ENCODE results near the gene RUNDC3A.

Gene RUNDC3A

DNA sequence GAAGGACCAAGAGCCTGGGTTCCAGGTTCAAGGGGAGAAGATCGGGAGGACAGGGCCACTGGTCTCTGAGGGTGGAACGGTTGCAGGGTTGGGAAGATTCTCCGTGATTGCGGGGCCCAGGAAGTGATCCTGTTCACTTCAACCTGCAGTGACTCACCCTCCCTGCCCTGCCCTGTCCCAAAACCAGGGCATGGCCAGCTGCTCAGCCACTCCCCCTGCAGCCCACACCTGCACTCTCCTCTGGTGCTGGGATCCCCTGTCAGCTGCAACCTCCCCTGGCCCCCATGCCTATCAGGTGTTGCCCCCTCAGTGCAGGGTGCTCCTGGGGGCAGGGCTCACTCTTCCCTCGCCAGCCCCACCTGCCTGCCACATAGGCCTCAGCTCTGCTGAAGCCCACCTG is 1.1 kb downstream of the RUNDC3A start:
- Histone ChIP-seq H3K4me2 (ENCODE audit: low read length) (no peak overlapping the region; the same call in 1 of the 2 replicates), H4K20me1 (ENCODE audit: insufficient read depth, low read length) (no peaks in the 10 kb centered on the region), H3K27ac (ENCODE audit: low read depth, low read length, poor library complexity, severe bottlenecking) (no peak overlapping the region), H2AFZ (ENCODE audit: low read length) (no peak overlapping the region), H3K27me3 (ENCODE audit: insufficient read depth, low read length) (no peaks in the 10 kb centered on the region), H3K36me3 (ENCODE audit: insufficient read depth, low read length) (no peaks in the 10 kb centered on the region), H3K9me3 (ENCODE audit: low read length) (no peaks in the 10 kb centered on the region), H3K9ac (ENCODE audit: low read length) (no peak overlapping the region), H3K4me1 (ENCODE audit: insufficient read depth, low read length, severe bottlenecking) (peaks cover 7% of the 10 kb centered on the region), H3K9me2 (ENCODE audit: low read depth, low read length) (no peaks in the 10 kb centered on the region), H3K79me2 (ENCODE audit: insufficient read depth, low read length) (no peaks in the 10 kb centered on the region), H3K4me3 (ENCODE audit: low read depth, low read length, poor library complexity, severe bottlenecking) (no peak overlapping the region), H3F3A (ENCODE audit: insufficient read depth, low read length) (no peaks in the 10 kb centered on the region)
- TF ChIP-seq, protein P1, sequence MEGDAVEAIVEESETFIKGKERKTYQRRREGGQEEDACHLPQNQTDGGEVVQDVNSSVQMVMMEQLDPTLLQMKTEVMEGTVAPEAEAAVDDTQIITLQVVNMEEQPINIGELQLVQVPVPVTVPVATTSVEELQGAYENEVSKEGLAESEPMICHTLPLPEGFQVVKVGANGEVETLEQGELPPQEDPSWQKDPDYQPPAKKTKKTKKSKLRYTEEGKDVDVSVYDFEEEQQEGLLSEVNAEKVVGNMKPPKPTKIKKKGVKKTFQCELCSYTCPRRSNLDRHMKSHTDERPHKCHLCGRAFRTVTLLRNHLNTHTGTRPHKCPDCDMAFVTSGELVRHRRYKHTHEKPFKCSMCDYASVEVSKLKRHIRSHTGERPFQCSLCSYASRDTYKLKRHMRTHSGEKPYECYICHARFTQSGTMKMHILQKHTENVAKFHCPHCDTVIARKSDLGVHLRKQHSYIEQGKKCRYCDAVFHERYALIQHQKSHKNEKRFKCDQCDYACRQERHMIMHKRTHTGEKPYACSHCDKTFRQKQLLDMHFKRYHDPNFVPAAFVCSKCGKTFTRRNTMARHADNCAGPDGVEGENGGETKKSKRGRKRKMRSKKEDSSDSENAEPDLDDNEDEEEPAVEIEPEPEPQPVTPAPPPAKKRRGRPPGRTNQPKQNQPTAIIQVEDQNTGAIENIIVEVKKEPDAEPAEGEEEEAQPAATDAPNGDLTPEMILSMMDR (IDR thresholded peaks at IDR 0.05; ENCODE audit: low read length), result no peak
- TF ChIP-seq EZH2 (IDR thresholded peaks at IDR 0.05; ENCODE audit: borderline replicate concordance, low read length), result no peak

DNA sequence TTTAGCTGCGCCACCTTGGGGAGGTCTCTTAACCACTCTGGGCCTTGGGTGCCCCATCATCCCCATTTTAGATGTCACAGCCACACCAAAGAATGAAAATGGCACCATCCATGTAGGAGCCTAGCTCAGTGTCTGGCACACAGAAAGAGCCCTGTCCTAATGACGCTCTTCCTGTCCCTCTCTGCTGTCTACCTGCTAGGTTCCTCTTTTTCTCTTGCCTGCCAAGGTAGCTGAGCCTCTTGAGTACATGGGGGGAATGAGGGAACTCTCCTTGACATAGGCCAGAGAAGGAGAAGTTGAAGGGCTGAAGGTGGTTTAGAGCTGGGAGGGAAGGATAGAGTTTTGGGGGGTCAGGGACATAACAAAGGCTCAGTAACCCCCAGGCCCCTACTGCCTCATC is 1.8 kb downstream of the RUNDC3A start:
- Histone ChIP-seq H3K9me2 (ENCODE audit: low read depth, low read length) (no peaks in the 10 kb centered on the region), H3K9ac (ENCODE audit: low read length) (no peak overlapping the region), H2AFZ (ENCODE audit: low read length) (no peak overlapping the region), H3K79me2 (ENCODE audit: insufficient read depth, low read length) (no peaks in the 10 kb centered on the region), H3K4me1 (ENCODE audit: insufficient read depth, low read length, severe bottlenecking) (peaks cover 11% of the 10 kb centered on the region), H3K4me3 (ENCODE audit: low read depth, low read length, poor library complexity, severe bottlenecking) (no peak overlapping the region), H3K27me3 (ENCODE audit: insufficient read depth, low read length) (no peaks in the 10 kb centered on the region), H3K27ac (ENCODE audit: low read depth, low read length, poor library complexity, severe bottlenecking) (no peak overlapping the region), H3F3A (ENCODE audit: insufficient read depth, low read length) (no peaks in the 10 kb centered on the region), H3K9me3 (ENCODE audit: low read length) (no peaks in the 10 kb centered on the region), H3K36me3 (ENCODE audit: insufficient read depth, low read length) (no peaks in the 10 kb centered on the region), H3K4me2 (ENCODE audit: low read length) (no peak overlapping the region), H4K20me1 (ENCODE audit: insufficient read depth, low read length) (no peaks in the 10 kb centered on the region)
- TF ChIP-seq, protein P1 (IDR thresholded peaks at IDR 0.05; ENCODE audit: low read length), result no peak
- no peak for TF ChIP-seq EZH2 (IDR thresholded peaks at IDR 0.05; ENCODE audit: borderline replicate concordance, low read length)

DNA sequence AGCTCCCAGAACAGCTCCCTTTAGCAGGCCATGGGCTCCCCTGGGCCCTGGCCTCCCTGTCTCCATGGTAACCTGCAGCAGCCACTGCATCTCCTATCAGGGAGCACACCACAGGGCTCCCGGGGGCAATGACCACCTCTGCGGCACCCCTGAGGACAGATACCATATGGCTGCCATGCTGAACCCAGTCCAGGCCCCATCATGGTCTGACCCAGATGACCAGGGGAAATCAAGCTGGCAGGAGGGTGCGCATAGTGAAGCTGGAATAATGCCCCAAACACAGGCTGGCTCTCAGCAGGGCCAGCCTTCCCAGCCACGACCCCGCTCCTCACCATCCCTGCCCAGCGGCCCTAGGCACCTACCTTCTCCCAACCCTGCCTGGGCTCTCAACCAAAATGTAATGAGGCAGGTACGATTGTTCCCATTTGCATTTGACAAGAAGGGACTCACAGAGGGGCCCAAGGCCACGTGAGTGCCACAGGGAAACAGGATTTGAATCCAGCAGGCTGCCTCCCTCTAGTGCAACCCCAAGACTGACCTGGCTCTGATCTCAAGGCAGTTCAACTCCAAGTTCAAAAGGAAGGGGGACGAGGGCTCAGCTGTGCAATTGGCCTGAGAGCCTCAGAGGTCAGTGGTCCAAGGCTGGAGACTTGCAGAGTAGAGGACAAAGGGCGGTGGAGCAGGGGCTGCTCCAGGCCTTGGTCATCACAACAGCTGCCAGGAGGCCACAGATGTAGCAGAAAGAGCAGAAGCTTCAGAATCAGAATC is 2.4 kb downstream of the RUNDC3A start:
- H3K36me3 ChIP-seq (ENCODE audit: insufficient read depth, low read length), result no peaks in the 10 kb centered on the region
- H3K9me2 ChIP-seq (ENCODE audit: low read depth, low read length), result no peaks in the 10 kb centered on the region
- no peaks in the 10 kb centered on the region for H3K79me2 ChIP-seq (ENCODE audit: insufficient read depth, low read length)
- peaks cover 15% of the 10 kb centered on the region for H3K4me1 ChIP-seq (ENCODE audit: insufficient read depth, low read length, severe bottlenecking)
- H3K4me2 ChIP-seq (ENCODE audit: low read length), result no peak overlapping the region
- peaks cover 4% of the 10 kb centered on the region; the same call in 1 of the 2 replicates for H3K27me3 ChIP-seq (ENCODE audit: insufficient read depth, low read length)
- no peak overlapping the region for H3K27ac ChIP-seq (ENCODE audit: low read depth, low read length, poor library complexity, severe bottlenecking)
- H3F3A ChIP-seq (ENCODE audit: insufficient read depth, low read length), result no peaks in the 10 kb centered on the region
- TF ChIP-seq, protein P1 (IDR thresholded peaks at IDR 0.05; ENCODE audit: low read length), result no peak
- no peak for TF ChIP-seq EZH2 (IDR thresholded peaks at IDR 0.05; ENCODE audit: borderline replicate concordance, low read length)
- H3K4me3 ChIP-seq (ENCODE audit: low read depth, low read length, poor library complexity, severe bottlenecking), result no peak overlapping the region
- no peak overlapping the region for H2AFZ ChIP-seq (ENCODE audit: low read length)
- H4K20me1 ChIP-seq (ENCODE audit: insufficient read depth, low read length), result no peaks in the 10 kb centered on the region
- H3K9me3 ChIP-seq (ENCODE audit: low read length), result no peaks in the 10 kb centered on the region
- H3K9ac ChIP-seq (ENCODE audit: low read length), result no peak overlapping the region

Measured in OCI-LY1 (cell line).